ENCODE data around the gene HSD11B1. TPM values are rescaled to one million over a fixed set of nuclear protein-coding genes. Genes with fewer than 3 reads are reported as not detected.

Gene HSD11B1
- total RNA-seq, 6 experiments from 2014 or later: 281 to 749 (median 512) TPM

DNA sequence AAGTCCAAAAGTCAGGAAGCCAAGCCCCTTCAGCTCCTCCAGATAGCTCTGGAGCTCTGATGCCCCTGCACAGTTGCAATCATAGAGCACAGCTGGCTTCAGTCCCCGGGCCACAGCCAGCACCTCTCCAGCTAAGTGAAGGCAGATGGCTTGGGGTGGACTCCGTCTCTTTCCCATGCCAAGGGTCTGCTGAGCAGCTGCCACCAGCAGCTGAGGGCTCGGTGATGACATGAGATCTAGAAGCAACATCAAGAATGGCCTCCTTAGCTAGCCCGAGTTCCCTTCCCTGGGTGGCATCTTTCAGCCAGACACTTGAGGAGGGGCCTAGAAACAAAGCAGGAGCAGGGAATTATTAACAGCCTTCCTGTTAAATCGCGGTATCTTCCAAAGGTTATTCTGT, 78.7 kb downstream of the HSD11B1 start:
- H3K4me1 ChIP-seq: peaks cover 0 to 43% (median 15%) of the 10 kb centered on the region in 4 donors
- no peaks in the 10 kb centered on the region for H3K36me3 ChIP-seq
- no peak for DNase-seq
- H3K27ac ChIP-seq: peak overlapping the region in 1 of 3 donors; percentile 85
- ATAC-seq: no peak
- no peaks in the 10 kb centered on the region for H3K27me3 ChIP-seq
- no peaks in the 10 kb centered on the region for H3K9me3 ChIP-seq
- intact Hi-C loops (cut with DNase I): no loop called here
- peak overlapping the region in 2 of 3 donors; percentile 71 to 83 for H3K4me3 ChIP-seq
- TF ChIP-seq, protein P1, sequence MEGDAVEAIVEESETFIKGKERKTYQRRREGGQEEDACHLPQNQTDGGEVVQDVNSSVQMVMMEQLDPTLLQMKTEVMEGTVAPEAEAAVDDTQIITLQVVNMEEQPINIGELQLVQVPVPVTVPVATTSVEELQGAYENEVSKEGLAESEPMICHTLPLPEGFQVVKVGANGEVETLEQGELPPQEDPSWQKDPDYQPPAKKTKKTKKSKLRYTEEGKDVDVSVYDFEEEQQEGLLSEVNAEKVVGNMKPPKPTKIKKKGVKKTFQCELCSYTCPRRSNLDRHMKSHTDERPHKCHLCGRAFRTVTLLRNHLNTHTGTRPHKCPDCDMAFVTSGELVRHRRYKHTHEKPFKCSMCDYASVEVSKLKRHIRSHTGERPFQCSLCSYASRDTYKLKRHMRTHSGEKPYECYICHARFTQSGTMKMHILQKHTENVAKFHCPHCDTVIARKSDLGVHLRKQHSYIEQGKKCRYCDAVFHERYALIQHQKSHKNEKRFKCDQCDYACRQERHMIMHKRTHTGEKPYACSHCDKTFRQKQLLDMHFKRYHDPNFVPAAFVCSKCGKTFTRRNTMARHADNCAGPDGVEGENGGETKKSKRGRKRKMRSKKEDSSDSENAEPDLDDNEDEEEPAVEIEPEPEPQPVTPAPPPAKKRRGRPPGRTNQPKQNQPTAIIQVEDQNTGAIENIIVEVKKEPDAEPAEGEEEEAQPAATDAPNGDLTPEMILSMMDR (IDR thresholded peaks at IDR 0.05): no peak
- TF ChIP-seq POLR2A (IDR thresholded peaks at IDR 0.05): no peak
- WGBS (ENCODE audit: insufficient coverage, low coverage, low lambda C conversion rate, missing lambda C conversion rate): 44% methylated on average over 3 of the region's 6 CpGs

Other genes with a start within 250 kb of the HSD11B1 start
- under 1 TPM in 4 of 6 experiments, not detected in 2; 0.17 to 0.80 (median 0.37) TPM for gene CAMK1G, start 121.1 kb upstream of the HSD11B1 start, total RNA-seq
- 10 to 100 TPM in 1 of 6 experiments, 1 to 10 TPM in 5; 5.0 to 14.6 (median 8.4) TPM for gene LAMB3, start 52.4 kb upstream of the HSD11B1 start, total RNA-seq
- gene G0S2, start 29.4 kb upstream of the HSD11B1 start, total RNA-seq: 100 to 1,000 TPM in 4 of 6 experiments, 10 to 100 TPM in 2; 36.9 to 749 (median 247) TPM
- gene TRAF3IP3, start 51.2 kb downstream of the HSD11B1 start, total RNA-seq: 1 to 10 TPM in 5 of 6 experiments, under 1 TPM in 1; 0.95 to 7.7 (median 1.6) TPM
- 1 to 10 TPM in 3 of 6 experiments, under 1 TPM in 3; 0.81 to 1.6 (median 1.0) TPM for gene C1orf74, start 79.7 kb downstream of the HSD11B1 start, total RNA-seq
- gene IRF6, start 101.3 kb downstream of the HSD11B1 start, total RNA-seq: 10 to 100 TPM; 24.9 to 33.9 (median 28.9) TPM
- 1 to 10 TPM; 4.6 to 10.0 (median 6.4) TPM for gene UTP25, start 123.1 kb downstream of the HSD11B1 start, total RNA-seq
- not detected for gene SYT14, start 233.4 kb downstream of the HSD11B1 start, total RNA-seq